ENCODE data around the gene ATP11A. TPM values are rescaled to one million over a fixed set of nuclear protein-coding genes. Genes with fewer than 3 reads are reported as not detected.
A peak's percentile ranks its signal among the peaks of the same experiment; 100 is the strongest.

Gene ATP11A
- total RNA-seq, 1 donor from 2014 or later, result 281 TPM

DNA sequence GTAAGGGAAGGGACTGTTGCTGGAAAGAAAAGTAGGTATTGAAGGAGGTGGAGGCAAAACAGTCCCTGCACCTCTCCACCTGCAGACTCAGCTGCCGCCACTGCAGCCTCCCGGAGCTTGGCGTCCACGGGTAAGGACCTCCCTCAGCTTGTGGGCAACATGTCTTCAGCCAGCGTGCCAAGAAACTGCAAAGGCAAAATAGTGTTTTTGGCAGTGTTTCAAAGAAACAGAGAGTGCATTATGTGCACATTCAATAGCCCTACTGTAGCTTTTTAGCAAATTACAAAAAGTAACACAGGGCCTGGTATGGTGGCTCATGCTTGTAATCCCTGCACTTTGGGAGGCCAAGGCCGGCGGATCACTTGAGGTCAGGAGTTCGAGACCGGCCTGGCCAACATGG is 57.4 kb downstream of the ATP11A start:
- intact Hi-C loops (cut with DNase I), result no loop called here
- H3K27ac ChIP-seq, result no peak overlapping the region
- no peaks in the 10 kb centered on the region for H3K9me3 ChIP-seq
- H3K36me3 ChIP-seq, result no peaks in the 10 kb centered on the region
- TF ChIP-seq, protein P1, sequence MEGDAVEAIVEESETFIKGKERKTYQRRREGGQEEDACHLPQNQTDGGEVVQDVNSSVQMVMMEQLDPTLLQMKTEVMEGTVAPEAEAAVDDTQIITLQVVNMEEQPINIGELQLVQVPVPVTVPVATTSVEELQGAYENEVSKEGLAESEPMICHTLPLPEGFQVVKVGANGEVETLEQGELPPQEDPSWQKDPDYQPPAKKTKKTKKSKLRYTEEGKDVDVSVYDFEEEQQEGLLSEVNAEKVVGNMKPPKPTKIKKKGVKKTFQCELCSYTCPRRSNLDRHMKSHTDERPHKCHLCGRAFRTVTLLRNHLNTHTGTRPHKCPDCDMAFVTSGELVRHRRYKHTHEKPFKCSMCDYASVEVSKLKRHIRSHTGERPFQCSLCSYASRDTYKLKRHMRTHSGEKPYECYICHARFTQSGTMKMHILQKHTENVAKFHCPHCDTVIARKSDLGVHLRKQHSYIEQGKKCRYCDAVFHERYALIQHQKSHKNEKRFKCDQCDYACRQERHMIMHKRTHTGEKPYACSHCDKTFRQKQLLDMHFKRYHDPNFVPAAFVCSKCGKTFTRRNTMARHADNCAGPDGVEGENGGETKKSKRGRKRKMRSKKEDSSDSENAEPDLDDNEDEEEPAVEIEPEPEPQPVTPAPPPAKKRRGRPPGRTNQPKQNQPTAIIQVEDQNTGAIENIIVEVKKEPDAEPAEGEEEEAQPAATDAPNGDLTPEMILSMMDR (IDR thresholded peaks at IDR 0.05), result no peak
- peaks cover 40% of the 10 kb centered on the region for H3K4me1 ChIP-seq
- no peaks in the 10 kb centered on the region for H3K27me3 ChIP-seq (ENCODE audit: low read depth)
- DNase-seq (no peak), ATAC-seq (peak; percentile 46 to 67)
- H3K4me3 ChIP-seq, result no peak overlapping the region

DNA sequence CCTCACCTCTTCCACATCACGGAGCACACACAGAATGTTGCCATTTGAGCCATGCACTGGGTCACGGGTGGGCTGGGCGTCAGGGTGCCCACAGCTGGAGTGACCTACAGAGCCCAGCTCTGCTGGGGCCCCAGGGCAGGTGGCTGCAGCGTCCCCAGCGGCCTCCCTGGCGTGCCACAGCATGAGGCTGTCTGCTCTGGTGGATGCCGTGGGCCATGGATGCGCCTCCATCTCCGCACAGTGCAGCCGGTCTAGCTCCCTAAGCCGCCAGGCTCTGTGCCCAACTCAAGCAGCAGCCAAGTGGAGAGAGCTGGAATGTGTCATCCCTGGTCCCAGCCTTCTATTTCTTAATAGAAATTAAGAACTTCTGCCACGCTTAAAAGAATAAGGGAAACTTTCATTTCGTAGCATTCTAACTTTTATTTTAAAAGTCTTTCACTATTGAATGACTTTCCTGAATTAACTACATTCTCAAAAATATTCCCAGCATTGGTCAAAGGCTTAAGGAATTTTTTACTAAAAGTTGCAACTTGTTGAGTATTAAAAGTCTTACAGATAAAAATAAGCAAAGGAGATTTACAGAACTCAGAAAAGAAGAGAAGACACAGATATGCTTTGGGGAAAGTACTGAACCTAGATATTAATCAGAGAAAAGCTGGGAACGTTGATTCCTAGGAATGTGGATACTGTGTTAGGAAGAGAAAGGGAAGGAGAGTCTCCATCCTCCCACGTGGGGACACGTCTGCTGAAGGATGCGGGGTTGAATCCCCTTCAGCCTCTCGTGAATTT is 59.3 kb downstream of the ATP11A start:
- H3K27ac ChIP-seq, result no peak overlapping the region
- H3K36me3 ChIP-seq, result peaks cover 3% of the 10 kb centered on the region
- TF ChIP-seq, protein P1 (IDR thresholded peaks at IDR 0.05), result no peak
- ATAC-seq (peak; percentile 20 to 37), DNase-seq (no peak)
- intact Hi-C loops (cut with DNase I), result no loop called here
- H3K4me1 ChIP-seq, result peaks cover 36% of the 10 kb centered on the region
- no peaks in the 10 kb centered on the region for H3K9me3 ChIP-seq
- H3K27me3 ChIP-seq (ENCODE audit: low read depth), result no peaks in the 10 kb centered on the region
- H3K4me3 ChIP-seq, result no peak overlapping the region

DNA sequence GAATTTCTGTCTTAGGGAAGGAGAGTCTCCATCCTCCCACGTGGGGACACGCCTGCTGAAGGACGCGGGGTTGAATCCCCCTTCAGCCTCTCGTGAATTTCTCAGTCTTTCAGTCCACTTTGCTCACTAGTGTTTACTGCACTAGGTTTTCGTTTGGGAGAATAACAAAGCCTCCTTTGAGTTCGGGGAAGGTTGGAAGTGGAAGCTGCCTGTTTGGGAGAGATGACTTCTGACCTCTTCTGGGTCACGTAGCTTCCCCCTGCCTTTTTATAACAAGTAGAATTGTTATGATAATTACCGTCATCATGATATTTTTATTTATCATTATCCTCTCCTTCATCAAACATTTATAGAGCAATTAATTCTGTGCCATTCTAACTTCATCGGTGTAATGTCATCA is 60.7 kb downstream of the ATP11A start:
- intact Hi-C loops (cut with DNase I), result no loop called here
- H3K4me1 ChIP-seq, result peaks cover 24% of the 10 kb centered on the region
- TF ChIP-seq, protein P1 (IDR thresholded peaks at IDR 0.05), result no peak
- peaks cover 5% of the 10 kb centered on the region for H3K36me3 ChIP-seq
- H3K27ac ChIP-seq, result no peak overlapping the region
- no peak for DNase-seq
- ATAC-seq, result no peak
- H3K9me3 ChIP-seq, result no peaks in the 10 kb centered on the region
- no peak overlapping the region for H3K4me3 ChIP-seq
- H3K27me3 ChIP-seq (ENCODE audit: low read depth), result no peaks in the 10 kb centered on the region

DNA sequence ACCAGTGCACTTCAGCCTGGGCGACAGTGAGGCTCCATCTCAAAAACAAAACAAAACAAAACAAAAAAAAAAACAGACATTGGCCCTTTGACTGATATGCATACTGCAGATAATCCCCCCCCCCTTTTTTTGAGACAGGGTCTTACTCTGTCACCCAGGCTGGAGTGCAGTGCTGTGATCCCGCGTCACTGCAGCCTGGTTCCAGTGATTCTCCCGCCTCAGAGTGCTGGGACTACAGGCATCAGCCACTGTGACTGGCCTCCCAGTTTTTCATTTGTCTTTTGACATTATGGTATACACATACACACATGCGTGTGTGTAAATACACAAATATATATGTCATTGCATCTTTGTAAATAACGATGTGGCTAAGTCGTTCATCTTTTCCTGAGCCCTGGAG is 61.8 kb downstream of the ATP11A start:
- H3K36me3 ChIP-seq, result peaks cover 5% of the 10 kb centered on the region
- no peak for ATAC-seq
- DNase-seq, result no peak
- intact Hi-C loops (cut with DNase I), result no loop called here
- TF ChIP-seq, protein P1 (IDR thresholded peaks at IDR 0.05), result no peak
- peaks cover 19% of the 10 kb centered on the region for H3K4me1 ChIP-seq
- H3K9me3 ChIP-seq, result no peaks in the 10 kb centered on the region
- H3K27me3 ChIP-seq (ENCODE audit: low read depth), result no peaks in the 10 kb centered on the region
- H3K27ac ChIP-seq, result no peak overlapping the region
- H3K4me3 ChIP-seq, result no peak overlapping the region

DNA sequence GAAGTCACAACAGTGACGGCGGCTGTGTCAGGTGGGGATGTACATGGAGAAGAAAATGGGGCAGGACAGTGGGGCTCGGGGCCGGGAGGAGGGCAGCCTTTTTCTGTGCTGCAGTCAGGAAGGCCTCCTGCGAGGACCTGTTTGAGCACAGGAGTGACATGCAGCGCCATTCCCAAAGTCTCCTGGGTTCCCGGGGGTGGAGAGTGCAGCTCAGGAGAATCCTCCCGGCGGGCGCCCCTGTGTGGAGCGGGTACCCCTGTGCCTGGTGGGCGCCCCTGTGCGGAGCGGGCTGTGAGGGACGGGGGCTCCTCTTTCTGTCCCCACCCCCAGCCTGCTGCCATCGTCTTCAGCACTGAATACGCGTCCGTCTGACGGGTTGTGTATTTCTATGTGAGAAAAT is 62.4 kb downstream of the ATP11A start:
- intact Hi-C loops (cut with DNase I), result no loop called here
- H3K9me3 ChIP-seq, result no peaks in the 10 kb centered on the region
- no peak for DNase-seq
- H3K4me1 ChIP-seq, result peaks cover 19% of the 10 kb centered on the region
- no peak for ATAC-seq
- TF ChIP-seq, protein P1 (IDR thresholded peaks at IDR 0.05), result no peak
- H3K36me3 ChIP-seq, result peaks cover 5% of the 10 kb centered on the region
- H3K27ac ChIP-seq, result no peak overlapping the region
- H3K27me3 ChIP-seq (ENCODE audit: low read depth), result no peaks in the 10 kb centered on the region
- no peak overlapping the region for H3K4me3 ChIP-seq

All from lower lobe of right lung (tissue), 2 donors.